Suprapubic skin (tissue), 4 donors: ENCODE data around the gene CPA2. TPM values are rescaled to one million over a fixed set of nuclear protein-coding genes. Genes with fewer than 3 reads are reported as not detected.
A peak's percentile ranks its signal among the peaks of the same experiment; 100 is the strongest.

Experiments used
- DNase-seq, 2 donors: peaks; one replicate each; pipeline ENCODE4 v3.0.0-alpha.2; 2019; ENCODE audit warnings: low spot score in 2 of 2
- H3K27ac ChIP-seq: fragments of 200-600 bp; sonication (generic); one replicate; pipeline ENCODE4 v1.5.1; 2019
- H3K27me3 ChIP-seq: fragments of 200-600 bp; sonication (generic); one replicate; pipeline ENCODE4 v1.5.1; 2019
- H3K36me3 ChIP-seq: fragments of 200-600 bp; sonication (generic); one replicate; pipeline ENCODE4 v1.5.1; 2019
- H3K4me1 ChIP-seq: fragments of 200-600 bp; sonication (generic); one replicate; pipeline ENCODE4 v1.5.1; 2019
- H3K4me3 ChIP-seq: fragments of 200-600 bp; sonication (generic); one replicate; pipeline ENCODE4 v1.5.1; 2019; ENCODE audit warnings: mild to moderate bottlenecking
- H3K9me3 ChIP-seq: fragments of 200-600 bp; sonication (generic); one replicate; pipeline ENCODE4 v1.5.1; 2019
- CTCF ChIP-seq, 2 donors: fragments of 200-600 bp in 1 of 2; fragments of 450-650 bp in 1 of 2; sonication (generic) in 1 of 2; IDR thresholded peaks; one replicate each; pipeline ENCODE4 v1.5.1; 2016 to 2019; ENCODE audit warnings: antibody characterized with exemption in 2 of 2, mild to moderate bottlenecking in 1 of 2, moderate library complexity in 1 of 2
- EP300 ChIP-seq: sonication (generic); formaldehyde crosslinking; IDR thresholded peaks from one replicate; pipeline ENCODE4 v1.6.1; 2017; ENCODE audit warnings: antibody characterized with exemption
- POLR2A ChIP-seq, 2 donors: fragments of 450-650 bp; IDR thresholded peaks; one replicate each; pipeline ENCODE4 v1.6.1; 2017; ENCODE audit warnings: antibody characterized with exemption in 2 of 2, mild to moderate bottlenecking in 2 of 2, moderate library complexity in 2 of 2
- POLR2AphosphoS5 ChIP-seq, 3 donors: sonication (generic); formaldehyde crosslinking; IDR thresholded peaks; one replicate each; pipeline ENCODE4 v1.6.1; 2017; ENCODE audit warnings: antibody characterized with exemption in 3 of 3
- WGBS: methylation state at CpG from one replicate; pipeline ENCODE4 v1.1.5; 2018; 5-methylcytosine and 5-hydroxymethylcytosine counted together
- total RNA-seq, 4 donors: library from RNA; depleted of rRNA; stranded (reverse); fragments of >200 nt; gene quantifications; one replicate each; pipeline ENCODE4 v1.1.0, GENCODE V29; 2016

CPA2 gene
- total RNA-seq, 4 donors from 2014 or later, result not detected

GRCh38 chr7:130275826-130276297 is 9.2 kb downstream of the CPA2 start:
- Histone ChIP-seq H3K36me3 (no peaks in the 10 kb centered on the region), H3K4me3 (no peak overlapping the region), H3K9me3 (no peaks in the 10 kb centered on the region), H3K27me3 (no peaks in the 10 kb centered on the region), H3K27ac (no peak overlapping the region), H3K4me1 (peaks cover 36% of the 10 kb centered on the region)
- no peak for DNase-seq
- no peak for TF ChIP-seq EP300
- TF ChIP-seq CTCF (IDR thresholded peaks at IDR 0.05), result no peak
- no peak for TF ChIP-seq POLR2A (IDR thresholded peaks at IDR 0.05)
- no peak for TF ChIP-seq POLR2AphosphoS5 (IDR thresholded peaks at IDR 0.05)
- WGBS, result 41% methylated on average over 5 of the region's 5 CpGs

GRCh38 chr7:130276796-130277762 is 10.4 kb downstream of the CPA2 start:
- H3K27ac ChIP-seq, result no peak overlapping the region
- WGBS, result 61% methylated on average over 10 of the region's 10 CpGs
- H3K4me3 ChIP-seq, result no peak overlapping the region
- no peak for DNase-seq
- no peaks in the 10 kb centered on the region for H3K36me3 ChIP-seq
- TF ChIP-seq EP300, result no peak
- TF ChIP-seq POLR2AphosphoS5 (IDR thresholded peaks at IDR 0.05), result no peak
- TF ChIP-seq POLR2A (IDR thresholded peaks at IDR 0.05), result no peak
- no peak for TF ChIP-seq CTCF (IDR thresholded peaks at IDR 0.05)
- H3K4me1 ChIP-seq, result peaks cover 44% of the 10 kb centered on the region
- H3K27me3 ChIP-seq, result no peaks in the 10 kb centered on the region
- H3K9me3 ChIP-seq, result no peaks in the 10 kb centered on the region

GRCh38 chr7:130277763-130278643 is 11.3 kb downstream of the CPA2 start:
- WGBS, result 77% methylated on average over 15 of the region's 15 CpGs
- Histone ChIP-seq H3K4me3 (no peak overlapping the region), H3K4me1 (peaks cover 36% of the 10 kb centered on the region), H3K36me3 (no peaks in the 10 kb centered on the region), H3K27ac (no peak overlapping the region), H3K27me3 (no peaks in the 10 kb centered on the region), H3K9me3 (no peaks in the 10 kb centered on the region)
- no peak for DNase-seq
- TF ChIP-seq POLR2AphosphoS5 (IDR thresholded peaks at IDR 0.05), result no peak
- peak; percentile 16 to 30 for TF ChIP-seq CTCF (IDR thresholded peaks at IDR 0.05)
- no peak for TF ChIP-seq EP300

- H3K4me1 ChIP-seq, result peaks cover 29% of the 10 kb centered on the region
- DNase-seq, result no peak
- no peaks in the 10 kb centered on the region for H3K27me3 ChIP-seq
- TF ChIP-seq POLR2AphosphoS5 (IDR thresholded peaks at IDR 0.05), result no peak
- no peak for TF ChIP-seq EP300
- no peak for TF ChIP-seq POLR2A (IDR thresholded peaks at IDR 0.05)
- no peak for TF ChIP-seq CTCF (IDR thresholded peaks at IDR 0.05)
- no peak overlapping the region for H3K27ac ChIP-seq
- H3K36me3 ChIP-seq, result no peaks in the 10 kb centered on the region
- H3K9me3 ChIP-seq, result no peaks in the 10 kb centered on the region
- H3K4me3 ChIP-seq, result no peak overlapping the region
Observed at GRCh38 chr7:130278860-130279259, 12.2 kb downstream of the CPA2 start.
